ENCODE results near the gene DNAJC22. TPM values are rescaled to one million over a fixed set of nuclear protein-coding genes. Genes with fewer than 3 reads are reported as not detected.

The DNAJC22 gene
- polyA plus RNA-seq, 1 of the 3 experiments (the other 2 are of a cell fraction) = 4.5 TPM

DNA sequence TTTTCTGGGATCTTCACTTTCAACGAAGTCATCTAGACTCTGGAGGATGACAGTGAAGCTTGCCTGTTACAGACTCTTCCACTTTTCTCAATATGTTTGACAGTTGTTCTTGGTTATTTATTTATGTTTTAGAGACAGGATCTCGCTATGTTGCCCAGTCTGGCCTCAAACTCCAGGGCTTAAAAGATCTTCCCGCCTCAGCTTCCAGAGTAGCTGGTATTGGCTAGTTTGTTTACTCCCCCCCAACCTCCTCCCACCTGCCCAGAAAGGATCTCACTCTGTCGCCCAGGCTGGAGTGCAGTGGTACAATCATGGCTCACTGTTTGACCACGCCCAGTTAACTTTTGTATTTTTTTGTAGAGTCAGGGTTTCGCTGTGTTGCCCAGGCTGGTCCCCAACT, 23.9 kb downstream of the DNAJC22 start:
- H3K79me2 ChIP-seq (ENCODE audit: insufficient read depth) = peaks cover 87% of the 10 kb centered on the region
- peak overlapping the region; percentile 82 for H3K4me2 ChIP-seq
- H2AFZ ChIP-seq (ENCODE audit: low read depth) = no peak overlapping the region
- peaks cover 0 to 36% of the 10 kb centered on the region in 2 experiments for H3K36me3 ChIP-seq (replicated peaks in 1 of 2; ENCODE audit: control insufficient read depth in 1 of 2, insufficient read depth in 2 of 2, low read length in 1 of 2)
- no peak overlapping the region for H3K9ac ChIP-seq
- H3K27me3 ChIP-seq (ENCODE audit: insufficient read depth) = no peaks in the 10 kb centered on the region
- no peak for DNase-seq
- no peak for TF ChIP-seq POLR2AphosphoS5 (IDR thresholded peaks at IDR 0.05; ENCODE audit: low read depth, low read length)
- no peak for TF ChIP-seq MXI1 (IDR thresholded peaks at IDR 0.05; ENCODE audit: low read depth, low read length)
- no peak for TF ChIP-seq GABPA (IDR thresholded peaks at IDR 0.05; ENCODE audit: low read depth)
- H3K27ac ChIP-seq (ENCODE audit: low read depth in 2 of 2, low read length in 1 of 2) = no peak overlapping the region; a peak in 1 of 4 replicates
- H3K4me3 ChIP-seq (ENCODE audit: low read depth in 2 of 2, low read length in 1 of 2) = no peak overlapping the region
- ChIA-PET CTCF (interaction anchor here (1.4 to 16.8 kb wide), 6 partner anchors 10 to 146 kb away, joined by 3 to 617 read pairs (median 6); no protein-coding TSS in a partner anchor), POLR2A (no interaction called here)
- WGBS (ENCODE audit: low lambda C conversion rate) = 91% methylated on average over 6 of the region's 6 CpGs
- H4K20me1 ChIP-seq (ENCODE audit: insufficient read depth) = peaks cover 65% of the 10 kb centered on the region
- H3F3A ChIP-seq (replicated peaks; ENCODE audit: insufficient read depth) = peaks cover 10% of the 10 kb centered on the region
- no peaks in the 10 kb centered on the region for H3K9me3 ChIP-seq
- no peaks in the 10 kb centered on the region for H3K9me2 ChIP-seq
- H3K4me1 ChIP-seq (ENCODE audit: control insufficient read depth in 1 of 2, insufficient read depth in 2 of 2, low read depth in 1 of 2, low read length in 1 of 2) = peaks cover 0 to 6% of the 10 kb centered on the region in 2 experiments; a peak in 2 of 4 replicates

DNA sequence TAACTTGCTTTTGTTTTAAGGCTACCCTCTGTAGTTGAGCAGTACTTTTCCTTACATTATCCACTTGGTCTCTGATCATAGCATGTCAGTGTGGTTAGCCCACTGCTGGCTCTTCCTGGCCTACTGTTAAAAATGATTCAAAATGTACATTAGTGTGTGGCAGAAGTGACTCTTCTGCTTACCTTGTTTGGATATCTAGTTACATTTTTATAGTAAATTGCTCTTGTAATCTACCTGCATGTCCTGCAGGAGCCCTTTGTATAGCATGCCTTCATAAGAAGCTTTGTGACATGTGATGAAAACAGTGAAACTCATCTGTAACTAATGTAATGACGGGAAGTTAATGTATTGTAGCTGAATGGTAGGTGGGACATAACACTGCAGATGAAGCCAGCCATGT, 28.7 kb downstream of the DNAJC22 start:
- ChIA-PET POLR2A (interaction anchor here (1.2 kb wide), 1 partner anchor 8 kb away, joined by 3 read pairs; the partner anchor contains the start of gene SPATS2), CTCF (interaction anchor here (0.7 to 3.7 kb wide), 3 partner anchors 17 to 137 kb away, joined by 3 to 12 read pairs (median 4); no protein-coding TSS in a partner anchor)
- Histone ChIP-seq H3K4me1 (ENCODE audit: control insufficient read depth in 1 of 2, insufficient read depth in 2 of 2, low read depth in 1 of 2, low read length in 1 of 2) (no peaks in the 10 kb centered on the region), H3K4me2 (no peak overlapping the region), H3K9ac (no peak overlapping the region), H3K4me3 (ENCODE audit: low read depth in 2 of 2, low read length in 1 of 2) (no peak overlapping the region; a peak in 1 of 4 replicates), H3K9me3 (no peaks in the 10 kb centered on the region), H3K36me3 (replicated peaks in 1 of 2; ENCODE audit: control insufficient read depth in 1 of 2, insufficient read depth in 2 of 2, low read length in 1 of 2) (peaks cover 0 to 34% of the 10 kb centered on the region in 2 experiments), H3K9me2 (no peaks in the 10 kb centered on the region), H3K79me2 (ENCODE audit: insufficient read depth) (peaks cover 100% of the 10 kb centered on the region), H2AFZ (ENCODE audit: low read depth) (no peak overlapping the region), H4K20me1 (ENCODE audit: insufficient read depth) (peaks cover 93% of the 10 kb centered on the region), H3K27me3 (ENCODE audit: insufficient read depth) (no peaks in the 10 kb centered on the region), H3F3A (replicated peaks; ENCODE audit: insufficient read depth) (no peaks in the 10 kb centered on the region), H3K27ac (ENCODE audit: low read depth in 2 of 2, low read length in 1 of 2) (no peak overlapping the region)
- WGBS (ENCODE audit: low lambda C conversion rate) = 90% methylated on average over 1 of the region's 1 CpG
- TF ChIP-seq GATA2 (CRISPR knock-in tag; IDR thresholded peaks at IDR 0.05) (no peak), FOSL2 (IDR thresholded peaks at IDR 0.05; ENCODE audit: borderline replicate concordance, low read depth) (no peak), SMC3 (IDR thresholded peaks at IDR 0.05; ENCODE audit: low read depth, low read length) (no peak), RFX5 (IDR thresholded peaks at IDR 0.05; ENCODE audit: low read length) (no peak), SIN3A (IDR thresholded peaks at IDR 0.05; ENCODE audit: borderline replicate concordance, low read depth, low read length) (no peak)
- TF ChIP-seq, protein P1, sequence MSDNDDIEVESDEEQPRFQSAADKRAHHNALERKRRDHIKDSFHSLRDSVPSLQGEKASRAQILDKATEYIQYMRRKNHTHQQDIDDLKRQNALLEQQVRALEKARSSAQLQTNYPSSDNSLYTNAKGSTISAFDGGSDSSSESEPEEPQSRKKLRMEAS (IDR thresholded peaks at IDR 0.05; ENCODE audit: low read depth) = no peak
- no peak for DNase-seq

DNA sequence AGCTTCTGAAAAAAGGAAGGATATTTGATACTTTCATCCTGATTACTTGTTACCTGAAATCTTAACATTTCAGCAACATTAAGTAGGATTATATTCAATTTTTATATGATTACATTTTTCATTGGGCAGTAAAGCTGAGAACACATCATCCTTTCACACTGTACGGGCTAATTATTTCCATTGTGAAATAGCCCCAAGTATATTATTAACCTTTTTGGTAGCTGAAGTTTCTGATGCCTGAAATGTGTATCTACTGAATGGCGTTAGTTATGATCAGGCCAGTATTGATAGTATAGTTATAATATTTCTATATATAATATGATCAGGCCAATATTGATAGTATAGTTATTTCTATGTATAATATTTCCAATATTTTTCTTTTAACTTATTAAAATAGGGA, 30.7 kb downstream of the DNAJC22 start:
- Histone ChIP-seq H3K4me1 (ENCODE audit: control insufficient read depth in 1 of 2, insufficient read depth in 2 of 2, low read depth in 1 of 2, low read length in 1 of 2) (peaks cover 0 to 11% of the 10 kb centered on the region in 2 experiments; a peak in 1 of 4 replicates), H3K36me3 (replicated peaks in 1 of 2; ENCODE audit: control insufficient read depth in 1 of 2, insufficient read depth in 2 of 2, low read length in 1 of 2) (peaks cover 0 to 18% of the 10 kb centered on the region in 2 experiments), H3K27ac (ENCODE audit: low read depth in 2 of 2, low read length in 1 of 2) (no peak overlapping the region), H4K20me1 (ENCODE audit: insufficient read depth) (peaks cover 92% of the 10 kb centered on the region), H3K4me3 (ENCODE audit: low read depth in 2 of 2, low read length in 1 of 2) (no peak overlapping the region), H3F3A (replicated peaks; ENCODE audit: insufficient read depth) (peaks cover 10% of the 10 kb centered on the region), H2AFZ (ENCODE audit: low read depth) (no peak overlapping the region), H3K9me2 (no peaks in the 10 kb centered on the region), H3K4me2 (no peak overlapping the region), H3K9me3 (no peaks in the 10 kb centered on the region), H3K9ac (no peak overlapping the region), H3K79me2 (ENCODE audit: insufficient read depth) (peaks cover 100% of the 10 kb centered on the region), H3K27me3 (ENCODE audit: insufficient read depth) (no peaks in the 10 kb centered on the region)
- POLR2A ChIA-PET = interaction anchor here (0.8 kb wide), 1 partner anchor 9 kb away, joined by 3 read pairs; no protein-coding TSS in a partner anchor
- DNase-seq = no peak
- WGBS (ENCODE audit: low lambda C conversion rate) = 83% methylated on average over 2 of the region's 2 CpGs
- CTCF ChIA-PET = interaction anchor here (0.8 to 3.7 kb wide), 5 partner anchors 9 to 203 kb away, joined by 3 to 12 read pairs (median 5); partner anchors contain the start of gene DNAJC22
- TF ChIP-seq NRF1 (IDR thresholded peaks at IDR 0.05; ENCODE audit: low read depth, low read length) = no peak
- TF ChIP-seq EZH2phosphoT487 (IDR thresholded peaks at IDR 0.05; ENCODE audit: borderline replicate concordance, low read depth) = no peak
- TF ChIP-seq RXRA (IDR thresholded peaks at IDR 0.05; ENCODE audit: borderline replicate concordance, low read depth) = no peak
- TF ChIP-seq, protein P2, sequence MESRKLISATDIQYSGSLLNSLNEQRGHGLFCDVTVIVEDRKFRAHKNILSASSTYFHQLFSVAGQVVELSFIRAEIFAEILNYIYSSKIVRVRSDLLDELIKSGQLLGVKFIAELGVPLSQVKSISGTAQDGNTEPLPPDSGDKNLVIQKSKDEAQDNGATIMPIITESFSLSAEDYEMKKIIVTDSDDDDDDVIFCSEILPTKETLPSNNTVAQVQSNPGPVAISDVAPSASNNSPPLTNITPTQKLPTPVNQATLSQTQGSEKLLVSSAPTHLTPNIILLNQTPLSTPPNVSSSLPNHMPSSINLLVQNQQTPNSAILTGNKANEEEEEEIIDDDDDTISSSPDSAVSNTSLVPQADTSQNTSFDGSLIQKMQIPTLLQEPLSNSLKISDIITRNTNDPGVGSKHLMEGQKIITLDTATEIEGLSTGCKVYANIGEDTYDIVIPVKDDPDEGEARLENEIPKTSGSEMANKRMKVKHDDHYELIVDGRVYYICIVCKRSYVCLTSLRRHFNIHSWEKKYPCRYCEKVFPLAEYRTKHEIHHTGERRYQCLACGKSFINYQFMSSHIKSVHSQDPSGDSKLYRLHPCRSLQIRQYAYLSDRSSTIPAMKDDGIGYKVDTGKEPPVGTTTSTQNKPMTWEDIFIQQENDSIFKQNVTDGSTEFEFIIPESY (IDR thresholded peaks at IDR 0.05; ENCODE audit: borderline replicate concordance, low read depth) = no peak
- TF ChIP-seq JUND (IDR thresholded peaks at IDR 0.05) = no peak
- no peak for TF ChIP-seq EP300 (IDR thresholded peaks at IDR 0.05; ENCODE audit: borderline replicate concordance in 1 of 2, low read depth in 1 of 2, low read length in 1 of 2)
- TF ChIP-seq FOXM1 (IDR thresholded peaks at IDR 0.05; ENCODE audit: low read depth) = no peak
- no peak for TF ChIP-seq GABPA (IDR thresholded peaks at IDR 0.05; ENCODE audit: low read depth)
- TF ChIP-seq CHD2 (IDR thresholded peaks at IDR 0.05; ENCODE audit: low read length, partially characterized antibody) = no peak
- no peak for TF ChIP-seq RAD21 (IDR thresholded peaks at IDR 0.05; ENCODE audit: low read length)

Measured in SK-N-SH (cell line).